Right atrium auricular region (tissue), 2 donors: ENCODE data around the gene LRMDA. TPM values are rescaled to one million over a fixed set of nuclear protein-coding genes. Genes with fewer than 3 reads are reported as not detected.

Experiments used
- DNase-seq: peaks from one replicate; pipeline ENCODE4 v3.0.0-alpha.2; 2019; ENCODE audit warnings: low spot score
- H3K27ac ChIP-seq, 2 donors: fragments of 200-600 bp; sonication (generic); 1 replicate in 1 of 2; 2 replicates in 1 of 2; pipeline ENCODE4 v1.5.1; 2016 to 2019
- H3K27me3 ChIP-seq, 2 donors: fragments of 200-600 bp; sonication (generic); one replicate each; pipeline versions ENCODE4 v1.5.1 to v1.6.0; 2017 to 2019
- H3K36me3 ChIP-seq: fragments of 200-600 bp; sonication (generic); one replicate; pipeline ENCODE4 v1.5.1; 2016
- H3K4me1 ChIP-seq, 2 donors: fragments of 200-600 bp; sonication (generic); one replicate each; pipeline versions ENCODE4 v1.5.1 to v1.6.0; 2017 to 2019
- H3K4me3 ChIP-seq, 2 donors: fragments of 200-600 bp; sonication (generic); 1 replicate in 1 of 2; 2 replicates in 1 of 2; pipeline ENCODE4 v1.5.1; 2017 to 2019; ENCODE audit warnings: mild to moderate bottlenecking in 1 of 2, moderate library complexity in 1 of 2
- H3K9me3 ChIP-seq, 2 donors: fragments of 200-600 bp; sonication (generic); one replicate each; pipeline ENCODE4 v1.5.1; 2019
- CTCF ChIP-seq, 2 donors: fragments of 200-600 bp; sonication (generic); IDR thresholded peaks; one replicate each; pipeline ENCODE4 v1.5.1; 2019; ENCODE audit warnings: antibody characterized with exemption in 2 of 2
- total RNA-seq, 2 donors: library from RNA; depleted of rRNA; stranded (reverse); fragments of >200 nt; gene quantifications; one replicate each; pipeline ENCODE4 v1.1.0, GENCODE V29; 2016

Gene LRMDA
- total RNA-seq, 2 donors from 2014 or later = 6.1 to 19.1 TPM

- Histone ChIP-seq H3K27me3 (no peaks in the 10 kb centered on the region), H3K4me3 (no peak overlapping the region), H3K27ac (no peak overlapping the region), H3K9me3 (no peaks in the 10 kb centered on the region), H3K36me3 (no peaks in the 10 kb centered on the region), H3K4me1 (no peaks in the 10 kb centered on the region)
- no peak for TF ChIP-seq CTCF (IDR thresholded peaks at IDR 0.05)
- no peak for DNase-seq
Observed at GRCh38 chr10:75894761-75895160, 463.3 kb downstream of the LRMDA start.

- DNase-seq = no peak
- Histone ChIP-seq H3K27ac (no peak overlapping the region), H3K27me3 (no peaks in the 10 kb centered on the region), H3K4me1 (no peaks in the 10 kb centered on the region), H3K9me3 (no peaks in the 10 kb centered on the region), H3K36me3 (no peaks in the 10 kb centered on the region), H3K4me3 (no peak overlapping the region)
- no peak for TF ChIP-seq CTCF (IDR thresholded peaks at IDR 0.05)
Observed at GRCh38 chr10:75895259-75895658, 463.8 kb downstream of the LRMDA start.

GRCh38 chr10:75899816-75900390 is 468.5 kb downstream of the LRMDA start:
- no peak overlapping the region for H3K4me3 ChIP-seq
- H3K27ac ChIP-seq = no peak overlapping the region
- no peaks in the 10 kb centered on the region for H3K9me3 ChIP-seq
- no peaks in the 10 kb centered on the region for H3K36me3 ChIP-seq
- no peak for DNase-seq
- TF ChIP-seq CTCF (IDR thresholded peaks at IDR 0.05) = no peak
- no peaks in the 10 kb centered on the region for H3K27me3 ChIP-seq
- H3K4me1 ChIP-seq = no peaks in the 10 kb centered on the region

GRCh38 chr10:75902816-75903215 is 471.4 kb downstream of the LRMDA start:
- no peak overlapping the region for H3K27ac ChIP-seq
- no peaks in the 10 kb centered on the region for H3K36me3 ChIP-seq
- TF ChIP-seq CTCF (IDR thresholded peaks at IDR 0.05) = no peak
- no peak for DNase-seq
- H3K4me1 ChIP-seq = no peaks in the 10 kb centered on the region
- H3K27me3 ChIP-seq = no peaks in the 10 kb centered on the region
- H3K4me3 ChIP-seq = no peak overlapping the region
- no peaks in the 10 kb centered on the region for H3K9me3 ChIP-seq

GRCh38 chr10:75904499-75905283 is 473.3 kb downstream of the LRMDA start:
- Histone ChIP-seq H3K4me1 (no peaks in the 10 kb centered on the region), H3K4me3 (peak overlapping the region; percentile 24 to 35), H3K9me3 (no peaks in the 10 kb centered on the region), H3K36me3 (no peaks in the 10 kb centered on the region), H3K27ac (peak overlapping the region in 1 of 2 donors; percentile 9), H3K27me3 (no peaks in the 10 kb centered on the region)
- DNase-seq = no peak
- TF ChIP-seq CTCF (IDR thresholded peaks at IDR 0.05) = no peak
